HG03520 (cell line): Measurements from ENCODE around the gene PTPRH.

Experiments used
- ATAC-seq: cut with Tn5 transposase; IDR thresholded peaks from one replicate; pipeline ENCODE4 v1.9.1; 2021; ENCODE audit warnings: mild to moderate bottlenecking, moderate library complexity; ENCODE audit not compliant: unreplicated experiment

Gene PTPRH

DNA sequence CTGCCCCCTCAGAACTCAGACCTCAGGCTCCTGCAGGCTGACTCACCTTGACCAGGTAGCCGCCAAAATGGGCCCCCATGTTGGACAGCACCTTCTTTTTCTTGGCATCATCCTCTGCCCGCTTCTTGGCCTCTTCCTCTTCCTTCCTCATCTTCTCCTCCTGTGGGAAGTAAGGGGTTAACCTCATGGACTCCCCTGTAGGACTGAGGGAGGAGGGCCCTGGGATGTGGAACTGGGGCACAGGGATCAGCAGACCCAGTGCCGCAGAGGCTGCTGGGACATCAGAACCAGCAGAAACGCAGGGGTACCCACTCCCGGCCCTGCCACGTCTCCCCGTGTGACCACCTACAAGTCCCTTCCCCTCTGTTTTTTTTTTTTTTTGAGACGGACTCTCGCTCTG, 71.4 kb downstream of the PTPRH start:
- no peak for ATAC-seq

DNA sequence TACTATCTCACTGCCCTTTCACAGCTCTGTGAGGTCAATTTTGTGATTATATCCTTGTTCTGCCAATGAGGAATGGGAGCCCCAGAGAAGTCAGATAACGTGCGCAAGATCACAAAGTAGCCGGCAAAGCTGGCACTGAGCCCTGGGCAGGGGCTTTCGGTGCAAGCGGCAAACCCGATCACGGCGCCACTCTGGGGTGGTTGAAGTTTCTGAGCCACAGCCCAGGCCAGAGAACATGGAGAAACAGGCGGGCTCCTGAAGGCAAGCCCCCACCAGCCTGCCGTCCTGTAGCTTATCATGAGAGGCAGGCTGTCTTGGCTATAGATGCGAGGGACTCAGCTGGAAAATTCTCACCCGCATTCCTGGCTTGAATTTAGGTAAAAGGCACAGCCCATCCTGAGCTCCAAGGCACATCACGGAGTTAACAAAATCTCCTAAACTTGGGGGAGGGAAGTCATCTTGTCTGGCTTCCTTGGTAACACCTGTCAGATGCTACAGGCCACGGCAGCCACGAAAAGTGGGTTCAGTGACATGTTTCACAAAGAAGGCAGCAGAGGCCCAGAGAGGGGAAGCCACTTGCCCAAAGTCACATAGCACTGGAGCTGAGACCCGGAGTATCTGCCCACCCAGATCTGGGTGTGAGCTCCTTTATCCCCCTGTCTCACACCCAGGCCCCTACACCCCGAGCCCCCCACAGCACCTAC, 72.8 kb downstream of the PTPRH start:
- ATAC-seq: no peak

DNA sequence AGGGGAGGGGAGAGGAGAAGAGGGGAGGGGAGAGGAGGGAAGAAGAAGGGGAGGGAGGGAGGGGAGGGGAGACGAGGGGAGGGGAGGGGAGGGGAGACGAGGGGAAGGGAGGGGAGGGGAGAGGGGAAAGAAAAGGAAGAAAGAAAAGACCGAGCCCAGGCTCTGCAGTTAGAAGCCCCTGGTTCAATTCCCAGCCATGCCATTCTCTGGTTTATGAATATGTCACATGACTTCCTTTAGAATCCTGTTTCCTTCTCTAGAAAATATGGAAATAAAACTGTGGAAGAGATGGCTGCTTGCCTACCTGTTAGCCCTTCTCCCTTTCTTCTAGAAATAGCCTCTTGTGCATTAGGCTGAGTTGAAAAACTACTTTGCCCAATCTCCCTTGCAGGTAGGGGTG, 74.6 kb downstream of the PTPRH start:
- no peak for ATAC-seq

GRCh38 chr19:55133639-55134444, 75.5 kb downstream of the PTPRH start:
- no peak for ATAC-seq

- no peak for ATAC-seq
These were observed 76.7 kb downstream of the PTPRH start for GRCh38 chr19:55132453-55133129.

GRCh38 chr19:55131421-55131820, 77.9 kb downstream of the PTPRH start:
- ATAC-seq: no peak
